ENCODE measurements around the gene DYNC2H1.

DNA sequence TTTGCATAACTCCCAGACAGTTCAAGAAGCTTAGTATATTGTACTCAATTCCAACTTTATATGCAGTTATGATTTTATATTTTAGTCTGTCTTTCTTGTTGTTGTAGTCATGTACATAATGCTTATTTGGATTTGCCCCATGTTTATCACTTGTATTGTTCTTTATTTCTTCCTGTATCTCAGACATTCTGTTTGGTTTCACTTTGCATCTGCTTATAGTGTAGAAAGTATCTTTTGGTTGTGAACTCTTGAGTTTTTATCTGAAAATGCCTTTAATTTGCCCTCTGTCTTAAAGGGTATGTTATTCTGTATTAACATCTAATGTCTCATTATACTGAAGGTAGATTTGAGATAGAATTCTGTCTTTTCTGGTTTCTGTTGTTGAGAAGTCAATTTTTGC is 275.4 kb downstream of the DYNC2H1 start:
- TF ChIP-seq CTCF (IDR thresholded peaks at IDR 0.05) (no peak), POLR2A (IDR thresholded peaks at IDR 0.05) (no peak), EP300 (IDR thresholded peaks at IDR 0.05) (no peak), POLR2AphosphoS5 (IDR thresholded peaks at IDR 0.05) (no peak)
